PC-9 (cell line): ENCODE data around the gene SH3PXD2B.
"Not testable (repeated sequence)": the region's sequence is repeated elsewhere in the genome, so short reads cannot be mapped to it uniquely, and the experiment has no call there.

ENCODE experiments used
- CTCF ChIP-seq: fragments of 200-600 bp; sonication (generic); conservative IDR thresholded peaks from 2 replicates; pipeline ENCODE4 v1.6.1; 2017; ENCODE audit warnings: mixed run types, antibody characterized with exemption, mild to moderate bottlenecking, moderate library complexity
- EZH2 ChIP-seq: fragments of 200-600 bp; sonication (generic); IDR thresholded peaks from 2 replicates; pipeline ENCODE4 v1.8.0; 2017; ENCODE audit warnings: antibody characterized with exemption, low read depth

- TF ChIP-seq CTCF, EZH2: not testable (repeated sequence)
Measured at GRCh38 chr5:172287140-172287539, 167.2 kb downstream of the SH3PXD2B start.
